IPS-NIHi7 (cell line): ENCODE measurements around the gene CELF1.
A peak's percentile ranks its signal among the peaks of the same experiment; 100 is the strongest.

Source experiments
- DNase-seq: peaks from one replicate; pipeline ENCODE4 v3.0.0; 2012; ENCODE audit warnings: mixed read lengths; ENCODE audit errors: extremely low spot score

Gene CELF1

DNA sequence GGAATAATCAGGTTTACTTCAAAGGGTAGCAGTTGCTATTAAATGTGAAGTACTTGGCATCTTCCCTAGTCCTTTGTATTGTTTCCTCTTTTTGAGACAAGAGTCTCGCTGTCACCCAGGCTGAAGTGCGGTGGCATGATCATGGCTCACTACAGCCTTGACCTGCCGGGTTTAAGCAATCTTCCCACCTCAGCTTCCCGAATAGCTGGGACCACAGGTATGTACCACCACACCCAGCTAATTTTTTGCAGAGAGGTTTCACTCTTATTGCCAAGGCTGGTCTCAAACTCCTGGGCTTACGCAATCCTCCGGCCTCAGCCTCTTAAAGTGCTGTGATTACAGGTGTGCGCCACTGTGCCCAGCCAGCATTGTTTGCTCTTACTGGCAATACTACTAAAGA lies 67.8 kb downstream of the CELF1 start:
- DNase-seq = no peak

DNA sequence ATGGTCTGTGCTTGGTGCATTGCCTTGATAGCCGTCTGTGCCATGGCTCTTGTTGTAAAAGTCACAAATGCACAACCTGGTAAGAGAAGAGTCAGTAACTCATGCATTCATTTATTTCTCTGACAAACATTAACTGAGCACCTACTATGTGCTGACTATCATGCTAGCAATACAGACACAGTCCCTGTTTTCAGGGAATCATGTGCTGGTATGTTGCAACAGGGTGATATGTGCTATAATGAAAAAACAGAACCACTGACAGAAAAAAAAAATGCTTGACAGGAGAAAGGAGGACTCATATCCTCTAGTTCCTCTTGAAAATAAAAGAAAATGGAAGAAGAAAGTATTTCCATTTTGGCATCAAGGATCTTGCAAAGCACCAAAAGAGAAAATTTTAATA lies 69.5 kb downstream of the CELF1 start:
- no peak for DNase-seq

DNA sequence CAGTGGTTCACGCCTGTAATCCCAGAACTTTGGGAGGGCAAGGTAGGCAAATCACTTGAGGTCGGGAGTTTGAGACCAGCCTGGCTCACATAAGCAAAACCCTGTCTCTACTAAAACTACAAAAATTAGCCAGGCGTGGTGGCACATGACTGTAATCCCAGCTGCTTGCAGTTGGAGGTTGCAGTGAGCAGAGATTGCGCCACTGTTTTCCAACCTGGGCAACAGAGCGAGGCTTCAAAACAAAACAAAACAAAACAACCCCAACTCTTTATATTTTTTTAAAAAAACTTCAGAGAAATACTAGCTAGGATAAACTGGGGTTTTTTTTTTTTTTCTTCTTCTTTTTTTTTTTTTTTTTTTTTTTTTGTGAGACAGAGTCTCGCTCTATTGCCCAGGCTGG lies 72.2 kb downstream of the CELF1 start:
- DNase-seq = no peak

DNA sequence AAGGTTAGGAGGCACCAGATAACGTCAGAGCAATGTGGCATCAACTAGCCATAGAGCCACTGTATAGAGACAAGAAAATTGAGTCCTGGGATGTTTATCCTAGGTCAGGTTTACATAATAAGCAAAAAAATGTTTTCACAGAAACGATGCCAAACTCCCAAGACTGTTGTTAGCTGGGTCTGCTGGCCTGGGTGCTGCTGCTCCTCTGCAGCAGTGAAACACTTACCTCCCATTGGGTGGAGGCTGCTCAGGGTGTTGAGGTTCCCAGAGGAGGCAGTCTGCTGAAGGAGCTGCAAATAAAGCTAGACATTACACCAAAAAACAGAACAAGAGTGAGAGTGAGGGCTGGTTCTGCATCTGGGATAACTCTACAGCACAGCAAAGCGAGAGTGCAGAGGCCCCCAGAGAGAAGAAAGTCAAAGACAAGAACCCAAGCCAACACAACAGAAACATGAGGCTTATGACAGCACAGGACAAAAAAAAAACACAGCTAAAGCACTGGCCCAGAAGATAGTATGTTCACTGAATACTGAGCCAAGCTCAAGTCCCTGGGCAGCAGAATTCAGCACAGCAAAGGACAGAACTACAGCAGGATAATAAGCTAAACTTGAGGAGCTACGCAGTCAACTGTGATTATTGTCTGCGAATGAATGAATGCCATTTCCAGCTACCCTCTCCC lies 74.1 kb downstream of the CELF1 start:
- DNase-seq = no peak

DNA sequence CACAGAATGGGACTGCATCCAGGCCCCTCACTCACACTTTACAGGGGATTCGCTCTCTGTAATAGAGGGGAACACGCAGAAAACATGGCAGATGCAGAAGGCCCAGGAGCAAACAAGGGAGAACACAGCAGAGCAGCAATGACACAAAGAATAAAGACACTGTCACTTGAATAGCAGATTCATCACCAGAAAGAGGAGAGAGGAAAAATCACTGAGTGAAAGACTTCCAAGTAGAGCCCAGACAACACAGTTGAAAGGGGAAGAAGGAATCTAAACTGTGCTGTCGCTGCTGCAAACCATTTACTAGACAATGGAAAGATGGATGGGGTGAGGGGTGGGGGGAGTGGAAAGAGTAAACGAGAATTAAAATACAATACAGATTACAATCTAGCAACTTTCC lies 75.2 kb downstream of the CELF1 start:
- no peak for DNase-seq

DNA sequence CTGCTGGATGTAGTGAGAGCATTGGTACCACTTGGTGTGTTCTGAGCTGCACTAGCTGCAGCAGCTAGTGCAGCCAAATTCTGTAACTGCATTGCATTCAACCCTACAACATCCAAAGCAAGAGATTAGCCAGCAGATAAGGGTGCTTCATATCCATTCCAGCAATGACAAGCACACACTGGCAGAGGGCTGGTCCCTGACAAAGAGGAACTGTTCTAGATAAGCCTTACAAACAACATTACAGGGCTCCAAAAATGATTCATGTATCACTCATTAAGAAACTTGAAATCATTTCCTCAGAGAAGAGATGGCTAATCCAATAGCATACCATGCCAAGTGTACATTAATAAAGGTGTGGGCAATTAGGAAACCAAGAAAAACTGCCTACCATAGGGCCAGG lies 75.6 kb downstream of the CELF1 start:
- no peak for DNase-seq

DNA sequence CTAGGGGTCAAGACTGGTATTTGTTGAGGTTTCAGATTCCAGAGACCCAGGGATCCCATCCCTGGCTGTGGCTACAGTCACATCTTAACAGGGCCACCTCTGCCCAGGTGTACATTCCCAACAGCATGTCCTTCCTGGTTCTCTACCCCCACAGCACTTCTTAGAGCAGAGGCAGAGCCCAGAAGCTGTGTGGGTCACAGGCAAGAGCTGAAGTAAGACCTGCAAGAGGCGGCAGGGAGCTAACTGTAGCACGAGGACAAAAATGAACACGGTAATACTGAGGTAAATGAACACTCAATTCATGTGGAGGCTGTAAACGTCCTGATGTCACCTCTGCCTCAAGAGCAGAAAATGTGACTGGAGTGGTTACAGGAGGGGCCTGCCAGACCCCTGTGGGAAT lies 82.3 kb downstream of the CELF1 start:
- no peak for DNase-seq

DNA sequence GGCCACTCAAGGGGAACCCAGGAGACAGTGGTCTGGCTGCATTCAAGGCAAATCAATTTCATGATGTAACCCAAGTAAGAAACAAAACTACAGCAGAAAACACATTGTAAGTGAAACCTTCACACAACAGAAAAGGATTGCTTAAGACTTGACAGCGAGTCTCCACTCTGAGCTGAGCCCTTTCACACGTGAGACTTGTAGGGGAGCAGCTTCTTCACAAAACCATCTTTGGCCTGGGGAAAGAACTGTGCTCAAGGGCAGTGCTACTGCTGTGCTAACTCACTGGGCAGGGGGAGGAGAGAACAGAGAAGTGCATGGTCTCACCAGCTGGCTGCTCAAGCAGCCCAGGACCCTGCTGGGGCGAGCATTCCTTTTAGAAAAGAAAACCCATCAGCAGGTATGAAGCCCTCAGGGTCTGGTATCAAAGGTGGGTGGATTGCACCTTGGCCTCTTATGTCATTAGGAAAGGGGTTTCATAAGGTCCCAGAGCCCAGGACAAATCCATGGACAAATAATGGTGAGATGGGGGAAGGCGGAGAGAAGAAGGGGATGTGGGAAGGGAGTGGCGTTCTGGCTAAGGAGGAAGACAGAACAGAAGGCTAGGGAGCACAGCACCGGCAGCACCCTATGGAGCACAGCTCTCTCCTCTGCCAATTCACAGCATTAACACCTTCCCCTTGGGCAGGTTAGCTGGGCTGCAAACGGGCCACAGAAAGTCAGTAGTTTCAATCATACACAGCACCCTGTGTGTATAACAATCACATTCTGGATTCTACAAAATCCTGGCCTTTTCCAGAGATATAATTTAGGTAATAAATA lies 83.4 kb downstream of the CELF1 start:
- peak; percentile 58 for DNase-seq

DNA sequence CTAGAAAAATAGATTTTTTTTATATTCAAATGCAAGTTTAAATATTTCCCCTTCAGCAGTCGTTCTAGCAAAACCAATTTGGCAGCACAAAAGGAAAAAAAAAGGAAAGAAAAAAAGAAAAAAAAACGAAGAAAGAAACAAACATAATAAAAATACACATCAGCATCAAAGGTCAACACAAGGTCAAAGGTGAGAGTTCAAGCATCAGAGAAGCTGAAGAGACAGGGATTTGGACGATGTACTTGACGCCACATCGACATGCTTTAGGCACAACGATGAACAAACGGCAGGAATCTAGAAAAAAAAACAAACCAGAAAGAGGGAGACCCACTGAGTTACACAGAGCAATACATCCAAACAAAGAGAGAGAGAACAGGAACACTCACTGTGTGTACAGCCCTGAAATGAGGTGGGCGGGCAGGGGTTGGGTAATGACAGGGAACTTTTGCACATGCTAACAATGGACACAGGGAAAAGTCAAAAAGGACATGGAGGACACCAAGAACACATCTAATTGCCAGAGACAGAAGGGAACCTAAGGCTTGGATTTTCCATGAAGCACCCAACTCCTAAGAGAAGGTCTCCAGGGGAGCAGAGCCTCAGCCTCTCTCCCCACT lies 84.2 kb downstream of the CELF1 start:
- no peak for DNase-seq

DNA sequence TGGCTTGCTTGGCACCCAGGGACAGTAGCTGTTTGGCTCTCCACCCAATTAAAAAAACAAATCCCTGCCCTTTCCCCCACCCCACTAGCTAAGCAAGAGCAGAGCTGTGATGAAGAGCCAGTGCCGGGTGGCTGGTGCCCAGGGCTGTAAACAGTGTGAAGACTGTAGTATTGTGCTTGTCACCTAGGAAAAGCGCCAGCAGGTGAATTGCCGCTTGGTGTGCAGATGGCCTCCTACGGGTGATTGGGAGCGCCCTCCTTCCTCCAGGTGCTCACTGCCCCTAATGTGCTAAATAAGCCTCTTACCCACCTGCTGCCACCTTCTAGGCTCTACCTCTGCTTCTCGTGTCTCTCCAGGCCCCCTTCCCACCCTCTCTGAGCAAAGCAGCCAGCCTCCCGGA lies 85.6 kb downstream of the CELF1 start:
- no peak for DNase-seq

DNA sequence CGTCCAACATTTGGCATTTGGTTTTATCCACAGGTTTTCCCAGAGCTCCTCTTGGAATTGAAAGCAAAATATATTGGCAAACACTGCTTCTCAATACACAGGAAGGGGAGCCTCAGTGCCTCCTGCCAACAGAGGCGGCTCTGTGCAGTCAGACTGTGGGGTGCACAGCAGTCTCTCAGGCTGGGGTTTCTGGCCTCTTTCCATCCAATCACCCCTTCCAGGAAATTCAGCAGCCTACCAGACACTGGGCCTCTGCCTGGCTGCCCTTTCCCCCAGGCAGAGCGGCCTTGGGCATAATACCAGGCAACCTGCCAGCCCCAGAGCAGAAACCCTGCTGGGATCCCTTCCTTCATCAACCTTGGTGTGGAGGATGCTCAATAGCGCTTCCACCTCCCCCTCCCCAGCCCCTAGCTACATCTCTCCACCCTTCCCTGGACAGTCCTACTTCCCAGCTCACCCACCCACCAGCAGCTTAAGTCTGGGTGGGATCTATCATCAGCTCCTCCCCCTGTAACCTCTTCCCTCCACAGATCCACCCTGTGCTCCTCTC lies 86.2 kb downstream of the CELF1 start:
- no peak for DNase-seq

DNA sequence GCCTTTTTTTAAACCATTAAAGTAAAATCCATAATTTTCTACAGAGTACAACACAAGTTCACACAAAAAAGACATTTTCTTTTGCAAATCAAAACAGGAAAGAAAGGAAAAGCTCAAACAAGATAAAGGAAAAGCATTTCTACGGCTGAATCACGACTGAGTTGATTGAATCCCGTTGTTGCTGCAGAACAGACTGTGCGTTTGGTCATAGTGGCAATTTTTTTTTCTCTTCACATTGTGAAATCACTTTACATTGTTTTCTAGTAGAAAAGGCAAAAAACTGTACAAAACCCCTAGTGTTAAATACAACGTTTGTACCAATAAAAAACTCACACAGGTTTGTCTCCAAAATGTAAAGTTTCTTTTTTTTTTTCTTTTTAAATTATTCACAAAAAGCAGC lies 86.7 kb downstream of the CELF1 start:
- DNase-seq = no peak

DNA sequence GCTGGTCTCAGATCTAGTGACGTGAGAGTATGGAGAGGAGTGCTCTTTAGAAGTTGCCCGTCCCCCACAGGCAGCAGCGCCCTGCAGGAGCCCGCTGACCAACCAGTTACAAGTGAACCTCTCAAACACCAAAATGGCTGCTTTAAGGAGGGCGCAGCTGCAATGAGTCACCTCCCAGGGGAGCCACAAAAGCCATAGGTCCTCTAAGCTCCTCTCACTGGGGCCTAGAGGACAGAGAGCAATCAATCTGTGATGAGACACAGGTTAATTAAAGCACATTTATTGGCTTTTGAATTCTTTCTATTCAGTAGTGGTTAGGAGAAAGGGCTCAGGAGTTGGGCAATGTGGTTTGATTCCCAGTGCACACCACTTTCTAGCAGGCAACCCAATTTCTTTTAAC lies 88.4 kb downstream of the CELF1 start:
- no peak for DNase-seq

DNA sequence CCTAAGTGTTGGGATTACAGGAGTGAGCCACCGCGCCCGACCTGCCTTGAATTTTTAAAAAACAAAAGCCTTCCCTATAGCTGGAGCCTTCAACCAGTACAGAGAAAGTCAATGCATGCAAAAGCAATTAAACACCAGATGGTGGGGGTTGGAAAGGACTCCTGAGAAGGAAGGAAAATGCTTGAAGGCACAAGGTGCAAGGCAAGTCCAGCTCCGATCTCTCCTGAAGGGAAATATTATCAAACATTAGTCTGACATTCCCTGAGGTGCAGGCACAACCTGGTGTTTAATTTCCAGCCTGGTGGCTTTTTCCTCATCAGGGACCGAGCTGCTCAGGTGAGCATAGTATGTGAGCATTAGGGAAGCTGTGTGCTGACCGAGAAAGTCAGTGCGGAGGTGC lies 91.1 kb downstream of the CELF1 start:
- no peak for DNase-seq

DNA sequence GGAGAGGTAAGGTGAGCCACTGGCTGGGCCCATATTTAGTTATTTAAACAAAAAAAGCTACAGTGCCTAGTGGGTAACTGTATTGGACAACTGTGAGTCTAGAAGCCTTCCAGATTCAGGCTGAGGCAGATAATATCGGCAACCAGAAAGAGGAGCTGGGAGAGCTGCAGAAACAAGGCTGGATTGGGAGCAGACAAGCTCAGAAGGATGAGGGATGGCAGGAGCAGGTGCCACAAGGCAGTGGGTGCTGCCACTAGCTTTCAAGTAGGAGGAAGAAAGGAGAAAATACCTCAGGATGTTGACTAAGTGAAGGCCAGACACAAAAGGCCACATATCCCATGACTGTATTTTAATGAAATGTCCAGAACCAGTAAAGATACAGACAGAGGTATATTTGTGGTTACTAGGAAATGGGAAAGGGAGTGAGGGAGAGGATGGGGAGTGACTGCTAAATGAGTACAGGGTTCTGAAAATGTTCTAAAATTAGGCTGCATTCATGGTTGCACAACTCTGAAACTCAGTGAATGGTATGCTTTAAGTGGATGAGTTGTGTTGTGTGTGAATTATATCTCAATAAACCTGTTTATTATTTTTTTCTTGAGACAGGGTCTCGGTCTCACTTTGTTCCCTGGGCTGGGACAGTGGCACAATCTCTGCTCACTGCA lies 92.2 kb downstream of the CELF1 start:
- no peak for DNase-seq

DNA sequence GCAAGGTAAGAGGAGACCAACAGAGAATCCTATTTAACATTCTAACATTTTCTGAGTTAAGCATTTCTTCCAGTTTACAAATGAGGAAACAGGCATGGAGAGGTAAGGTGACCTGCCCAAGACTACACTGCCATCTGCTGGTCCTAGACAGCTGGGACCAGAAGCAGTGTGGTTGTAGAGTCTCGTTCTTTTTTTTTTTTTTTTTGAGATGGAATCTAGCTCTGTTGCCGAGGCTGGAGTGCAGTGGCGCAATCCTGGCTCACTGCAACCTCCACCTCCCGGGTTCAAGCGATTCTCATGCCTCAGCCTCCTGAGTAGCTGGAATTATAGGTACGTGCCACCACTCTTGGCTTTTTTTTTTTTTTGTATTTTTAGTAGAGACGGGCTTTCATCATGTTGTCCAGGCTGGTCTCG lies 98.7 kb downstream of the CELF1 start:
- DNase-seq = peak; percentile 80

DNA sequence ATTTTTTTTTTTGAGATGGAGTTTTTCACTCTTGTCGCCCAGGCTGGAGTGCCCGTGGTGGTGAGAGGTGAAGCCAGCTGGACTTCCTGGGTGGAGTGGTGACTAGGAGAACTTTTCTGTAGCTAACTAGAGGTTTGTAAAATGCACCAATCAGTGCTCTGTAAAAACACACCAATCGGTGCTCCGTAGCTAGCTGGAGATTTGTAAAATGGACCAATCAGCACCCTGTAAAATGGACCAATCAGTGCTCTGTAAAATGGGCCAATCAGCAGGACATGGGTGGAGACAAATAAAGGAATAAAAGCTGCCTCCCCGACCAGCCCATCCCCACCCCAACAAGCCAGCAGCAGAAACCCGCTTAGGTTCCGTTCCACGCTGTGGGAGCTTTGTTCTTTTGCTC lies 99.6 kb downstream of the CELF1 start:
- DNase-seq = no peak

DNA sequence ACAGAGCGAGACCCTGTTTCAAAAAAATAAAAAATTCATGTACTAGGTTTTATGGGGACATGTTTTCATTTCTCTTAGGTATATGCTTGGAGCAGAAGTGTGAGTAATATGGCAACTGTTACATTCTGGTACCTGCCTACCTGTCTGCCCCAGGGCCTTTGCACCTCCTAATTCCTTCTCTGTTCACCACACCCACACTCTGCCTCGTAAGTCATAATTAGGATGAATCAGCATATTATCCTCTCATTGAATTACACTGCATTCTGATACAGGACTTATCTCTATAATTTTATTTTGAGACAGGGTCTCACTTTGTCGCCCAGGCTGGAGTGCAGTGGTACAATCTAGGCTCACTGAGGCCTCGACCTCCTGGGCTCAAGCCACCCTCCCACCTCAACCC lies 100.9 kb downstream of the CELF1 start:
- DNase-seq = no peak

DNA sequence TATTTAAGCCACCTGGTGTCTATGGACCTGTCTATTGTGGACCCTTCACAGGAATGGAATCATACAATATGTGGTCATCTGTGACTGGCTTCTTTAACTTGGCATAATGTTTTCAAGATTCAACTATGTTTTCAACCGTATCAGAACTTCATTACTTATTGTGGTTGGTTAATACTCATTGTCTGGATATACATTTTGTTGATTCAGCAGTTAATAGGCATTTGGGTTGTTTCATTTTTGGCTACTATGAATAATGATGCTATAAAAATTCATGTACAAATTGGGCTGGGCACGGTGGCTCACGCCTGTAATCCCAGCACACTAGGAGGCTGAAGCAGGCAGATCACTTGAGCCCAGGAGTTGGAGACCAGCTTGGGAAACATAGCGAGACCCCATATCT lies 101.5 kb downstream of the CELF1 start:
- DNase-seq = no peak

DNA sequence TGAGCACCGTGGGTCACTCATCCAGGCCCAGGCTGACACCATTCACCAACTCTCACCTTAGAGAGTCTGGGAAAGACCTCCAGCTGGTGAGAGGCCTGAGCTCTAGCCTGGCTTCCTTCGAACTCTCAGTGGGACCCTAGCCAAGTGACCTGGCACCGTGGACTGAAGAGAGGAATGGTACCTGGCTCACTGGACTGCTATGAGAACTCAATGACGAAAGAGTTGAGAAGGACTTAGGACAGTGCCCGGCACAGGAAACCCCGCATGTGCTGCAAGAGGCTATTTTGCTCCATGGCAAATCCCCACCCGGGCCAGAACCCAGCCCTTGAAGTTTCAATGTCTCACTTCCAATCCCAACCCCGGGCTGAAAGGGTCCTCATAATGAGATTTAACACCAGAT lies 103.4 kb downstream of the CELF1 start:
- no peak for DNase-seq

DNA sequence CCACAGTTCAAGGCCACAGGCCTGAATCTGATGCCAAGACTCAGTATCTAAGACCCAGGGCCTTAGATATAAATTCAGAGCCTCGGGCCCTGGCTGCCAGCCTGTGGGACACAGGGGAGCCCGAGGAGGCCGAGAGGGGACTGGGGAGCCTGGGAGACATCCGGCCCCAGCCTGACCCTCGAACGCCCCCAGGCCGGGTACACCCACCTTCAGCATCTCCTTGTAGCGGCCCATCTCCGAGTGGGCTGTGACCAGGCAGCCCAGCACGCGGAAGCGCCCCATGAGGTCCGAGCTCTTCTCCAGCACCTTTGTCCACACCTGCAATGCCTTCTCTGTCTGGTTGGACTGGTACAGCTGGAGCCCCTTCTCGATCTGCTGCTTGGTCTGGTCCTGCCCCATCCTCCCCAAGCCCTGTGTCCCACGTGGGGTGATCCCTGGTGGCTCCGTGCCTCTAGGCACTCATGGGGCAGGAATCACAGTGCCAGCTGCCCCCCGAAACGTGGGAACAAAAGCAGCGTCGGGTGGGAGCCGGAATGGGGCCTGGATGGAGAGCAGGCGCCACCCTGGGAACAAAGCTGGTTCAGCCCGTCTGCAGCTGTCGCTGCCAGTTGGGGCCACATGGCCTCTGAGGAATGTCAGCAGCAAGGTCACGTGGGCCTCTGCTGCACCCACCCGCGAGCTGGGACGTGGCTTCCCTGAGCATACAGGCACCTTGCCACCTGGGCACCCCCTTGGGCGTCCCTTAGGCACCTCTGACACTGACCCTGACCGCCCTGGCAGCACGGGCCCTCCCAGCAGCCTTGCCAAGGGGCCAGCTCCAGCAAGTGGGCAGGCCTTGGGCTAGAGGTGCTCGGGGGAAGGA lies 104.1 kb downstream of the CELF1 start, which contains the start of gene RAPSN:
Gene RAPSN, minus strand, starts transcription at position 571 of the 862 bp plus-strand sequence. Its CDS starts 172 bp downstream, at position 399.
- DNase-seq = no peak
